Bone marrow (tissue), 2 donors: ENCODE results near the gene VGLL4.
"Not testable (repeated sequence)": the region's sequence is repeated elsewhere in the genome, so short reads cannot be mapped to it uniquely, and the experiment has no call there.

Source experiments
- DNase-seq, 2 donors: peaks; one replicate each; lab custom pipeline; 2025; lab: John Stamatoyannopoulos, UW

VGLL4 gene, protein sequence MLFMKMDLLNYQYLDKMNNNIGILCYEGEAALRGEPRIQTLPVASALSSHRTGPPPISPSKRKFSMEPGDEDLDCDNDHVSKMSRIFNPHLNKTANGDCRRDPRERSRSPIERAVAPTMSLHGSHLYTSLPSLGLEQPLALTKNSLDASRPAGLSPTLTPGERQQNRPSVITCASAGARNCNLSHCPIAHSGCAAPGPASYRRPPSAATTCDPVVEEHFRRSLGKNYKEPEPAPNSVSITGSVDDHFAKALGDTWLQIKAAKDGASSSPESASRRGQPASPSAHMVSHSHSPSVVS

DNA sequence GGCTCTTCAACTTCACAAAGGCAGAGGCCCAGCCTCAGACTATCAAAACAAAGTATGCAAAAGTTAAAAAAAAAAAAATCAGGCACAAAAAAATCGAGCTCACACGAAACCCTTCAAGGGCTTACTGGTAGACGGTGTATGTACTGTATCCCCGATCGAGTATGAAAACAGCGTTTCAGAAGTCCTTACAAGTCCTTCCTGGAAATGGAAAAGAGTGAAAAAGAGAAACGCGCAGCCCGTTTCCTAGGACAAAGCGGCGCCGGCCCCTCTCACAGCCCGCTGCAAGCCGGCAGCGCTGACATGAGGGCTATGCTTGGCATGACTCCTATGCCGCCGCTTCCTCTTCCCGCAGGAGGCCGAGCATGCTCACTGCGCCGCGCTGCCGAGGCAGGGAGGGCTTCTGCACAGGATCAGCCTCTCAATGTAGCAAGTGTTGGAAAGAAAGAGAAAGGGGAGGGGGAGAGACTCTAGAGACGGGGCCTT, at the start of gene VGLL4:
TSS of gene VGLL4 (minus strand) at position 311 of the 483 bp plus-strand sequence. CDS start 397 bp downstream, outside the sequence.
- peak; percentile 54 to 83 for DNase-seq

GRCh38 chr3:11692532-11692813, 48.8 kb upstream of the VGLL4 start:
- DNase-seq = no peak

DNA sequence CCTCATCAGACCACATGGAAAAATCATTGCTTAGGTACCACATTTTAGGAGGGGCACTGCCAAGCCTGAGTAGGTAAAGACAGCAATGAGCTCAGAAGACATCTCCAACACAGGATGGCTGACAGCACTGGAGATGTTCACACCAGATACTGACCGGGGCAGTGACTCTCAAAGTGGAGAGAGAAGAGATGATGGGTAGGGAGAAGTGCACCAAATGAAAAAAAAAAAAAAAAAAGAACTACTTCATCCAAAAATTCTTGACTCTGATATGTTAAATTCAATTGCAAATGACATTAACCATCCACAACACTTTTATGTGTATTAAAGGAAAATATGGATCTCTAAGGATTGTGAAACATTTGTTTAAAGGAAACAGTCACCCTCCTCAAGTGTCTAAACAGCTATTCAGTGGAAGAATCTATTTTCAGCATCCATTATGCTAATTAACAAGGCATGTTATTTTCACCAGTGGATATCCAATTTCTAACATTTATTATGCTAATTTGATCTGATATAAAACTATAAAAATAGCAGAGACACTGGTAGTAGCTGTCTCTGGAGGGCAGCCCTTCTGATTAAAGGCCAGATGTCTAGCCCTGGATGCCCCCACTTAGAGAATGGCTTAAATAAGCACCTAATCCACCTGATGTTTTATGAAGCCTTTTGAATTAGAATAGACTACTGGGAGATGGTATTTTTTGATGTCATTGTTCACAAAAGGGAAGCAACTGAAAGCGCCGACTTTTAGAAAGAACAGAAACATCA, 48.2 kb upstream of the VGLL4 start:
- no peak for DNase-seq

- DNase-seq = no peak
These were observed 47.4 kb upstream of the VGLL4 start for GRCh38 chr3:11690863-11691766.

DNA sequence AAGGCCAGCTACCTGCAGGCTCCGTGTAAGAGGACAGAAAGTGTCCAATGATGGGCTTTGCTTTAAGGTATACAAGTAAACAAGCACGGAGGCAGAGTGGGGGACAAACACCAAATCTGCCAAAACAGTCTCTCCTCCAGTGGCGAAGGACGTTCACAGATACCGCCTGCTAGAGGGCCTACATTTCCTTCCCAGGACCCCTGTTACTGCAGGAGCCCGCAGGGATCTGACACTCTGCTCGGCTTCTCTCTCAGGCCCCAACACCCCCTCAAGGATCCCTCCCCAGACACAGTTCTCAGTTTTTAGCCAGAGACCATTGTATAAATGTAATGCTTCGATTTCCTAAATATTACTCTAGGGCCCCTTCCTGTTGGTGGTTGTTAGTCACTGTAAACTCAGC, 46.0 kb upstream of the VGLL4 start:
- no peak for DNase-seq

DNA sequence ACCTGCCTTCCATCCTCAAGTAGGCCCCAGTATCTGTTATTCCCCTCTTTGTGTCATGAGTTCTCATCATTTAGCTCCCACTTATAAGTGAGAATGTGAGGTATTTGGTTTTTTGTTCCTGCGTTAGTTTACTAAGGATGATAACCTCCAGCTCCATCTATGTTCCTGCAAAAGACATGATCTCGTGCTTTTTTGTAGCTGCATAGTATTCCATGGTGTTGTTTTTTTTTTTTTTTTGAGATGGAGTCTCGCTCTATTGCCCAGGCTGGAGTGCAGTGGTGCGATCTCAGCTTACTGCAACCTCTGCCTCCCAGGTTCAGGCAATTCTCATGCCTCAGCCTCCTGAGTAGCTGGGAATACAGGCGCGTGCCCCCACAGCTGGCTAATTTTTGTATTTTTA, 41.3 kb upstream of the VGLL4 start:
- DNase-seq = not testable (repeated sequence)

- DNase-seq = no peak
These were observed 36.8 kb upstream of the VGLL4 start for GRCh38 chr3:11680509-11680908.

DNA sequence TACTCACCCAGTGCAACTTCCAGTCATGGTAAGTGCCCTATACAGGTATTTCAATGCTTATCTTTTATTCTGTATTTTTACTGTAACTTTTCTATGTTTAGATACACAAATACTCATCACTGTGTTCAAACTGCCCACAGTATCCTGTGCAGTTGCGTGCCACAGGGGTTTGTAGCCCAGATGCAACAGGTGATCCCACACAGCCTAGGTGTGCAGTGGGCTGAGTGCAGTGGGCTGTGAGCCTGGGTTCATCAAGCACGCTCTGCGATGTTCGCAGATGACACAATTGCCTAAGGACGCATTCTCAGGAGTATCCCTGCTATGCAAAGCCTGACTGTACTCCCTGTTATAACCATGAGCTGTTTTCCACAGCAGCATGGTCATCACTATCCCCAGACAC, 36.2 kb upstream of the VGLL4 start:
- DNase-seq = no peak

GRCh38 chr3:11672363-11672762, 28.6 kb upstream of the VGLL4 start:
- DNase-seq = no peak

DNA sequence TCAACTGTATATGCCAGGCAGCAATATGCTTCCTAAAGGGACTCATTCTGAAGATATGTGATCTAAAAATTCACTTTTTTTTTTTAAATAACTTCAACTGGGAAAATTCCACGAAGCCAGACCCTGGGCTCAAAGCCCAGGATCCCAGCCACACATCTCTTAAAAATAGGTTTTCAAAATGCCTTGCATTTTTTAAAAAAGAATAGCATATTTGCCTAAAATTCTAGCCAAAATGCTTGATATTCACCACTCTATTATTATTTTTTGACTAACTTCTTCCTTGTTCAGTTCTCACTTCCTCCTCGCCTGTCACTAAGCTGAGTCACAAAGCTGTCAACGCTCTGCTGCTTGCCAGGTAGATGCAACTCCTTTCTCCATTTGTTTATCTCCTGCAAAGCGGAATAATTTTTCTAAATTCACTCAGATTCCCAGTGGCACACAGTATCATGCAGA, 28.0 kb upstream of the VGLL4 start:
- DNase-seq = no peak

DNA sequence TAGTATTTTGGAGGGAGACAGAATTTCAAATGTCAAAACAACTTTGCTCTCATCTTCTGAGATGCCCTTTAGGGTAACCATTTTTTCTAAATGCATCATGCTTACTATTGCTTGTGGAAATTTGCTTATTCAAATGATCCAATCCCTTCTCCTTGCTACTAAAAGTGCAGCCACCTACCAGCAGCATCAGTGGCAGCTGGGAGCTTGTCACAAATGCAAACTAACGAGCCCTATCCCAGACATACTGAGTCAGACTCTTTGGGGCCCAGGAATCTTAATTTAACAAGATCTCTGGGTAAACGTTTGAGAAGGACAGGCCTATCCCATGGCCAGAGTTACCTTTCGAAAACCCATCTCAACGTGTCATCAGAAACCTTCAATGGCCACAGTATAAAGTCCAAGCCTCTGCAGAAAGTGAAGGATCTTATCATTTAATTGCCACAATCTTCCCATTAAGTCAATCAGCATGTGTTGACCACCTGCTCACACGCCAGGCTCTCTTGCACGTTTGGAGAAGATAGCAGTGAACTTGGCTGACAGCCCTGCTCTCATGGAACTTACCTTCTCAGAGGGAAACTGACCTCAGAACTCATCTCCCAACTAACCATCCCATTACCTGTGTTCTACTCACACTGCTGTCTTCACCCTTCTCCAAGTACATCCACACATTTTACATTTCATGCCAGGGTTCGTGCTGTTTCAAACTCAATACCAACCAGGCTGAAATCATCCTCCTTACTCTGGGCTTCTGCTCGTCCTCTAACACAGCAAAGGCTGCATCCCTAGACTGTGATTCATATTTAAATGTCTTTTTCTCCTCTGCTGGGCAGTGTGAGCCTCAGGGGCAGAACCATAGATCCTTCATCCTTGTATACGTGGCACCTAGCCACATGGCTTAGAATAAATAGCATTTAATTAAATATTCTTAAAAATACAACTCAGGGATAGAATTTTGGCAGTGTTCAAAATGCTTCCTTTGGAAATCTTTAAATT, 24.8 kb upstream of the VGLL4 start:
- DNase-seq = no peak

GRCh38 chr3:11665331-11665730, 21.6 kb upstream of the VGLL4 start:
- DNase-seq = no peak

DNA sequence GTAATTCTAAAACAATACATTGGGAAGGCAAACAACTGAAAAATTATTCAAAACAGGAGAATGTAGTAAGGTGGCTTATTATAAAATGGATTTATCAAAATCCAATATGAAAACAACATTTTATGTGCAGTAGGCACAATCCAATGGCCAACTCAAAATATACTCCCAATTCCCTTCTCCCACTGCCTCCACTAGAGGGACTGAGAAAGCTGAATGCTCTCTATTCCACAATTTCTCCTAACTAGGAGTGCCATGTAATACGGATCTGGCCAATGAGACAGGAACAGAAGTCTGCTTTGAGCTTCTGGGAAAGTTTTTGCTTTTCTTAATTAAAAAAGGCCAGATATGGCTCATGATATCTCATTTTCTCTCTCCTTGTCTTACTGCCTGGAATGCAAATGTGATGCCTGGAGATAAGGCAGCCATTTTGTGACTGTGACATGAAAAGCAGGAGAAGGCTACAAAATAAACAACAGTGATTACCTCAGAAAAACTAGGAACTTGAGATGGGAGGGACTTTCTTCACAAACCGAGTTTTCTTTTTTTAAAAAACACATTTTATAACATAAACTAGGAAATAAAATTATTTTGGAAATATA, 18.8 kb upstream of the VGLL4 start:
- DNase-seq = no peak

- DNase-seq = no peak
These were observed 18.1 kb upstream of the VGLL4 start for GRCh38 chr3:11661827-11662226.

- DNase-seq = no peak
These were observed 17.4 kb upstream of the VGLL4 start for GRCh38 chr3:11661052-11661656.

DNA sequence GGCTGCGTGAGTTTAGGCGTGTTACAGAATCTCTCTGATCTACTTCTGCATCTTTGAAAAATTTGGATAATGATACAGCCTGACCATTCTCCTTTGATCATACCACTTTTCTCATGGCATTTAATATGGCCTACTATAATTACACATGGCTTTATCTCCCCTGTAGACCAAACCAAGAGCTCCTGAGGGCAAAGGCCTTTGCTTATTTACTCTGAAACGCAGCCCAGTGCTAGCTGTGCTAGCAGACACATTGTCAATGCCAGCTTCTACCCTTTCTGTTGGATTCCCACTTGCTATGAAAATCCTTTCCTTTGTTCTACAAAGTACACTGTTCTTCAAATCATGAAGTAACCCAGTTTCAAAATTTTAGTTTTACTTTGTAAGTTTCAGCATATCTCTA, 16.5 kb upstream of the VGLL4 start:
- DNase-seq = no peak

DNA sequence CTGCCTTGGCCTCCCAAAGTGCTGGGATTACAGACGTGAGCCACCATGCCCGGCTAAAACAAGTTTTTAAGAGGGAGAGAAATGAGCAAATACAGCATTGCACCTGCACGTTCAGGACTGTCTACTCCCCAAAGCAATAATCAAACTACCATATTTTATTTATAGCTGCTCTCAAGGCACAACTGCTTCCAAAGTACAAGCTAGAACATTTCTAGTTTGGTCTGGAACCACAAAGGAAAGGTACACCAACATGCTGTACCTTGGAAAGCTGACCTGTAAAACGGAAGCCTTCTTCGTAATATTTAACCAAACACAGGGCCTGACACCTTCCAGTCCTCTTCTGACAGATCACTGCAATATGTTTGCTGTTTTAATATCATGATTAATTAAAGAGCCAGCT, 14.5 kb upstream of the VGLL4 start:
- no peak for DNase-seq

- peak in 1 of 2 donors; percentile 52 for DNase-seq
These were observed 11.6 kb upstream of the VGLL4 start for GRCh38 chr3:11655196-11655928.

- no peak for DNase-seq
These were observed 10.5 kb upstream of the VGLL4 start for GRCh38 chr3:11654166-11654565.
